HG03025 (cell line): Measurements from ENCODE around the gene TNNI3.

Source experiments
- ATAC-seq: cut with Tn5 transposase; IDR thresholded peaks from one replicate; pipeline ENCODE4 v1.9.1; 2021; ENCODE audit warnings: mild to moderate bottlenecking, moderate library complexity; ENCODE audit not compliant: unreplicated experiment, low FRiP score

TNNI3 gene

GRCh38 chr19:55149078-55150003 lies 8.2 kb downstream of the TNNI3 start, which contains the start of gene TNNT1:
TSS of gene TNNT1 (minus strand) at chr19:55149206. CDS start at chr19:55147157, 2,049 bp downstream.
- ATAC-seq = no peak

- no peak for ATAC-seq
Measured at GRCh38 chr19:55147545-55148251, 9.8 kb downstream of the TNNI3 start.

DNA sequence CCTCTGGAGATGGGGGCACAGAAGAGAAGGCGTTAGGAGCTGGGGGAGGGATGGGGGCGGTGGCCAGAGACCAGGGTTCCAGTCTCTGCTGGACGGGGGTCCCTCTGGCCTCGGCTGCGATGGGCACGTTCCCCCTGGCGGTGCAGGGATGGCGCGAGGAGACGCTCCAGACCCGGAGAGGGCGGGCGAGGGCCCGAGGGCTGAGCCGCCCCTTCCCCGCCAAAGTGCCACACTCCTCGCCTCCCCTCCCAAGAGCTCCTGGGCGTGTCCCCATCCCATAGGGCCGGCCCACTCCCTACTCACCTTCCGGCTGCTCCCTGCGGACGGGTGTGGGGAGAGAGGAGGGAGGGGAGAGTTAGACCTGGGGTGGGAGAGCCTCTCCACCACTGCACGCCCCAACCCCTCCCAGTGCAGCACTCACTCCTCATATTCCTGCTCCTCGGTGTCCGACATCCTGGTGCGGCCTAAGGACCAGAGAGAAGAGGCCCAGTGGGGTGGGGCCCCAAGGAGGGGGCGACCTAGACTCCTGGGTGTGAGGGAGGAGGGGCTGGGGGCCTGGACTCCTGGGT lies 10.7 kb downstream of the TNNI3 start:
- no peak for ATAC-seq

DNA sequence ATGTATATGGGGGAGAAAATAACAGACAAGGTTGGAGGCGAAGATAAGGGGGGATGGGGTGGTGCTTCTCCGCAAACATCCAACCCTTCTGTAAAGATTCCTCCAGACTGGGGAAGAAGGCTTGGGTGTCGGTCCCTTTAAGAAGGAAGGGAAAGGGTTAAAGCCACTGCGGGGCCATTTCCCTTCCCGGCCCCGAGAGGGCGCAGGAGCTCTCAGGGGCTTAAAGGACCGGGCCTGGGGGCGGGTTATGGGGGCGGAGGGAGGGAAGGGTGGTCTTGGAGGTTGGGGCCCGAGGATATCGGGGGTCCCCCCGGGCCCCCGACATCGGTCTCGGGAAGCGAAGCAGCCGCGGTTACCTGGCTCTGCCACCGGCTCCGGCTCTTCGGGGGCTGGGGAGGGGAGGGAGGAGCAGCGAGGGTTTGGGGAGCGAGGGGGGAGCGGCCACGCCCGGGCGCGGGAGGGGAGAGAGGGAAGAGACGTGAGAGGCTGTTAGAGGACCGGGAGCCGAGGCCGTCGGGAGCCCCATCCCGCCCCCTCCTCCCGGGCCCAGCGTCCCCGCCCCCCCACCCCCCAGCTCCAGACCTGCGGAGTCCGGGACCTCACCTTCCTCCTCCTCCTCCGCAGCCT lies 11.3 kb downstream of the TNNI3 start:
- ATAC-seq = no peak

DNA sequence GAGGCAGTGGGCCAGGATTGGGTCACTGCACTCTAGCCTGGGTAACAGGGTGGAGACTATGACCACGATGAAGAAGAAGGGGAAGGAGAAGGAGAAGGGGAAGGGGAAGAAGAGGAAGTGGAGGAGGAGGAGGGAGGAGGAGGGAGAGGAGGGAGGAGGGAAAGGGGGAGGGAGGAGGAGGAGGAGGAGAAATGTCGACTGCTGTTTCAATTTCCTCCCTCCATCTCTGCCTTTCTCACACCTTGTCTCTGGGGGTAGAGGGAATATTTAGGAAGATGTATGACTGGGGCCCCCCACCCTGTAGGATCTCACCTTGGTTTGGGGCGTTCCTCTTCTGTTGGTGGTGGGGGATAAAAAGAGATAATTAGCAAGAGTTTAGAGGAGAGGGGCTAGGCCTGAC lies 12.3 kb downstream of the TNNI3 start:
- no peak for ATAC-seq

- ATAC-seq = no peak
Measured at GRCh38 chr19:55141696-55142095, 15.8 kb downstream of the TNNI3 start.

DNA sequence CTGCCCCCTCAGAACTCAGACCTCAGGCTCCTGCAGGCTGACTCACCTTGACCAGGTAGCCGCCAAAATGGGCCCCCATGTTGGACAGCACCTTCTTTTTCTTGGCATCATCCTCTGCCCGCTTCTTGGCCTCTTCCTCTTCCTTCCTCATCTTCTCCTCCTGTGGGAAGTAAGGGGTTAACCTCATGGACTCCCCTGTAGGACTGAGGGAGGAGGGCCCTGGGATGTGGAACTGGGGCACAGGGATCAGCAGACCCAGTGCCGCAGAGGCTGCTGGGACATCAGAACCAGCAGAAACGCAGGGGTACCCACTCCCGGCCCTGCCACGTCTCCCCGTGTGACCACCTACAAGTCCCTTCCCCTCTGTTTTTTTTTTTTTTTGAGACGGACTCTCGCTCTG lies 19.6 kb downstream of the TNNI3 start:
- ATAC-seq = no peak

DNA sequence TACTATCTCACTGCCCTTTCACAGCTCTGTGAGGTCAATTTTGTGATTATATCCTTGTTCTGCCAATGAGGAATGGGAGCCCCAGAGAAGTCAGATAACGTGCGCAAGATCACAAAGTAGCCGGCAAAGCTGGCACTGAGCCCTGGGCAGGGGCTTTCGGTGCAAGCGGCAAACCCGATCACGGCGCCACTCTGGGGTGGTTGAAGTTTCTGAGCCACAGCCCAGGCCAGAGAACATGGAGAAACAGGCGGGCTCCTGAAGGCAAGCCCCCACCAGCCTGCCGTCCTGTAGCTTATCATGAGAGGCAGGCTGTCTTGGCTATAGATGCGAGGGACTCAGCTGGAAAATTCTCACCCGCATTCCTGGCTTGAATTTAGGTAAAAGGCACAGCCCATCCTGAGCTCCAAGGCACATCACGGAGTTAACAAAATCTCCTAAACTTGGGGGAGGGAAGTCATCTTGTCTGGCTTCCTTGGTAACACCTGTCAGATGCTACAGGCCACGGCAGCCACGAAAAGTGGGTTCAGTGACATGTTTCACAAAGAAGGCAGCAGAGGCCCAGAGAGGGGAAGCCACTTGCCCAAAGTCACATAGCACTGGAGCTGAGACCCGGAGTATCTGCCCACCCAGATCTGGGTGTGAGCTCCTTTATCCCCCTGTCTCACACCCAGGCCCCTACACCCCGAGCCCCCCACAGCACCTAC lies 21.0 kb downstream of the TNNI3 start:
- no peak for ATAC-seq

DNA sequence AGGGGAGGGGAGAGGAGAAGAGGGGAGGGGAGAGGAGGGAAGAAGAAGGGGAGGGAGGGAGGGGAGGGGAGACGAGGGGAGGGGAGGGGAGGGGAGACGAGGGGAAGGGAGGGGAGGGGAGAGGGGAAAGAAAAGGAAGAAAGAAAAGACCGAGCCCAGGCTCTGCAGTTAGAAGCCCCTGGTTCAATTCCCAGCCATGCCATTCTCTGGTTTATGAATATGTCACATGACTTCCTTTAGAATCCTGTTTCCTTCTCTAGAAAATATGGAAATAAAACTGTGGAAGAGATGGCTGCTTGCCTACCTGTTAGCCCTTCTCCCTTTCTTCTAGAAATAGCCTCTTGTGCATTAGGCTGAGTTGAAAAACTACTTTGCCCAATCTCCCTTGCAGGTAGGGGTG lies 22.8 kb downstream of the TNNI3 start:
- ATAC-seq = no peak

DNA sequence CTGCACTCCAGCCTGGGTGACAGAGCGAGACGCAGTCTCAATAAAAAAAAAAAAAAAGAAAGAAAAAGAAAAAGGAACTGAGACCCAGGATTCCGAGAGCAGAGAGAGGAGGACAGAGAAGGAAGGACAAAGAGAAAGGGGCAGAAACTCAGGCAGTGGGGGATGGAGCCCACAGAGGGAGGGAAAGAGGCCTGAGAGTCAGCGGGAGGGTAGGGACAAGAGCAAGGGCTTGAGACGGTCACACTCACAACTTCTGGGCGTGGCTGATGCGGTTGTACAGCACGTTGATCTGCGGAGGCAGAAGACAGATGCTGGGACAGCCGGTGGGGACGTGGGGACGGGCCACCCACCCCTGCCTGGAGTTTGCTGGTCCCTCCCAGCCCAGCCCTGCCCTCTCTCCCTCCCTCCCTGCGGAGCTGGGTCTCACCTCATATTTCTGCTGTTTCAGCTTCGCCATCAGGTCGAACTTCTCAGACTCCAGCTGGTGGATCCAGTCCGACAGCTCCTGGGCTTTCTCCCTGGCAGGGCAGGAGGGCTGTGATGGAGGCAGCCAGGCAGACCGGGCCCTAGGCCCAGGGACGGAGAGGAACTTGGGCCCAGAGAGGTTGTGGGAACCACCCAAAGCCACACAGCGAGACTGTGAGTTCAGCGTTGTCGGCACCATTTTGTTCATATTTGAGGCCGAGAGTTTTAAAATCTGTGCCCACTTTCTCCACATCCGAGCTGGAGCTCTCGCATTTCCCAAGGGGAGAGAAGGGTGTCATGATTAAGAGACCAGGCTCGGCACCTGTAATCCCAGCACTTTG lies 23.7 kb downstream of the TNNI3 start:
- no peak for ATAC-seq

GRCh38 chr19:55132453-55133129 lies 24.9 kb downstream of the TNNI3 start:
- no peak for ATAC-seq

DNA sequence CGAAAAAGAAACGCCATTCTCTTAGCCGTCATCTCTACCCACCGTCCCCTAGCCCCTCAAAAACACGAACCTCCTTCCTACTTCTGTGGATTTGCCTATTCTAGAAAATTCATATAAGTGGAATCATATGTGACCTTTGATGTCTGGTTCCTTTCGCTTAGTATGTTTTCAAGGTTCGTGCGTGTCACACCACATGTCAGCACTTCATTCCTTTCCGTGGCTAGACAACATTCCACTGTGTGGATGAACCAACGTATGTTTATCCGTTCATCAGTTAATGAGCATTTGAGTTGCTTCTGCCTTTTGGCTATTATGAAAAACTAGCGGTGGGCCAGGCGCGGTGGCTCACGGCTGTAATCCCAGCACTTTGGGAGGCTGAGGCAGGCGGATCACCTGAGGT lies 26.1 kb downstream of the TNNI3 start:
- no peak for ATAC-seq

GRCh38 chr19:55119053-55119452 lies 38.5 kb downstream of the TNNI3 start:
- no peak for ATAC-seq

DNA sequence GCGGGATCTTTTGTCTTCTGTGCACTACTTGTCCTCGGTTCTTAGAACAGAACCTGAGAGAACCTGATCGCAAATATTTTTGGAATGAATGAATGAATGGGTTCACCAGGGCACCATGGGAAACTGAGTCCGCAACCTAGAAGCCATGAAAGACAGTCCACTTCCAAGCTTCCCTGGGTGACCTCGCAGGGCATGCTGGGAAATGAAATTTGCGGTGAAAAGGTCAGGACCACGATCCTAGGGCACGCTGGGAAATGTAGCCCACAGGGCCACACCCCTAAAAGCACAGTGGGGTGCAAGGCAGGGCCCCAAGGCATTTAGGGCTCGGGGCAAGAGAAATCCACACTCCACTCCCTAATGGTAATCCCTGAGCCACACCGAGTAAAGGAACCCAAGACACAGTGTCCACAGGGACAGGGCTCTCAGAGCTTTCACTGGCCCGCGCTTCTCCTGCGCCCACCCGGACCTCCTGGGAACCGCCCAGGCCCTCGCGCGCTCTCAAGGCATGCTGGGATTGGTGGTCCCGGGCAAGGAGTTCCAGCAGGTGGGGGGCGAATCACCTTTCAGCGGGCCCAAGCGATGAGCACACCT lies 39.0 kb downstream of the TNNI3 start:
- ATAC-seq = no peak

DNA sequence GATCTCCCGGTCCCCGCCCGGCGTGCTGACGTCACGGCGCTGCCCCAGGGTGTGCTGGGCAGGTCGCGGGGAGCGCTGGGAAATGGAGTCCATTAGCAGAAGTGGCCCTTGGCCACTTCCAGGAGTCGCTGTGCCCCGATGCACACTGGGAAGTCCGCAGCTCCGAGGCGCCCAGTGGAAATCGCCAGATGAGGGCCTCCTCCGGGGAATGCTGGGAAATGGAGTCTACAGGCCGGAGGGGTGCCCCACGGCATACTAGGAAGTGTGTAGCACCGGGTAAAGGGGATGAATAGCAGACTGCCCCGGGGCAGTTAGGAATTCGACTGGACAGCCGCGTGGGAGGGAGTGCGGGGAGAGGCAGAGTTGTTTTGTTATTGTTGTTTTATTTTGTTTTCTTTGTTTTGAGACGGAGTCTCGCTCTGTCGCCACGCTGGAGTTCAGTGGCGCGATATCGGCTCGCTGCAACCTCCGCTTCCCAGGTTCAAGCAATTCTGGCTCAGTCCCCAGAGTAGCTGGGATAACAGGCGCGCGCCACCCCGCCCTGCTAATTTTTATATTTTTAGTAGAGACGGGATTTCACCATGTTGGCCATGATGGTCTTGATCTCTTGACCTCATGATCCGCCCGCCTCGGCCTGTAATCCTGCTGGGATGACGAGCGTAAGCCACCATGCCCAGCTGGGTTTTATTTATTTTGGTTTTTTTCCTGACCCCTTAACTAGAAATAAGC lies 39.7 kb downstream of the TNNI3 start:
- ATAC-seq = peak; percentile 81

- no peak for ATAC-seq
Measured at GRCh38 chr19:55116859-55117662, 40.5 kb downstream of the TNNI3 start, which contains the start of gene PPP1R12C. TSS of gene PPP1R12C (minus strand) at chr19:55117637. CDS start at chr19:55117543, 94 bp downstream.
